HG03520 (cell line): ENCODE results near the gene DHCR7.

Source experiments
- ATAC-seq: cut with Tn5 transposase; IDR thresholded peaks from one replicate; pipeline ENCODE4 v1.9.1; 2021; ENCODE audit warnings: mild to moderate bottlenecking, moderate library complexity; ENCODE audit not compliant: unreplicated experiment

Gene DHCR7

DNA sequence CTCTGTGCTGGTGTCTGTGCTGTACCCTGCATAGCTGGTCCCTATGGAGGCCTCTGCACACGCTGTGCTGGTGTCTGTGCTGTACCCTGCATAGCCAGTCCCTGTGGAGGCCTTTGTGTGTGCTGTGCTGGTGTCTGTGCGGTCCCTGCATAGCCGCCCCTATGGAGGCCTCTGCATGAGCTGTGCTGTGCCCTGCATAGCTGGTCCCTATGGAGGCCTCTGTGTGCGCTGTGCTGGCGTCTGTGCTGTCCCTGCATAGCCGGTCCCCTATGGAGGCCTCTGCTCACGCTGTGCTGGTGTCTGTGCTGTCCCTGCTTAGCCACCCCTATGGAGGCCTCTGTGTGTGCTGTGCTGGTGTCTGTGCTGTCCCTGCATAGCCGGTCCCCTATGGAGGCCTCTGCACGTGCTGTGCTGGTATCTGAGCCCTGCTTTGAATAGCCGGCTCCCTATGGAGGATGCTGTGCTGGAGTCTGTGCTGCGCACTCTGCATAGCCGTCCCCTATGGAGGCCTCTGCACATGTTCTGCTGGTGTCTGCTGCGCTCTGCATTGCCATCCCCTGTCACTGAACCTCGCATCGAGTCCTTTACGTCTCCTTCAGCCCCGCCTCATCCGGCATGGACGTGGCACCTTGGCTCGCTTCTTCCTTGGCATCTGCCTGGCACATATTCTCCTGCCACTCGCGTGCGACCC lies 11.0 kb upstream of the DHCR7 start:
- ATAC-seq = no peak

DNA sequence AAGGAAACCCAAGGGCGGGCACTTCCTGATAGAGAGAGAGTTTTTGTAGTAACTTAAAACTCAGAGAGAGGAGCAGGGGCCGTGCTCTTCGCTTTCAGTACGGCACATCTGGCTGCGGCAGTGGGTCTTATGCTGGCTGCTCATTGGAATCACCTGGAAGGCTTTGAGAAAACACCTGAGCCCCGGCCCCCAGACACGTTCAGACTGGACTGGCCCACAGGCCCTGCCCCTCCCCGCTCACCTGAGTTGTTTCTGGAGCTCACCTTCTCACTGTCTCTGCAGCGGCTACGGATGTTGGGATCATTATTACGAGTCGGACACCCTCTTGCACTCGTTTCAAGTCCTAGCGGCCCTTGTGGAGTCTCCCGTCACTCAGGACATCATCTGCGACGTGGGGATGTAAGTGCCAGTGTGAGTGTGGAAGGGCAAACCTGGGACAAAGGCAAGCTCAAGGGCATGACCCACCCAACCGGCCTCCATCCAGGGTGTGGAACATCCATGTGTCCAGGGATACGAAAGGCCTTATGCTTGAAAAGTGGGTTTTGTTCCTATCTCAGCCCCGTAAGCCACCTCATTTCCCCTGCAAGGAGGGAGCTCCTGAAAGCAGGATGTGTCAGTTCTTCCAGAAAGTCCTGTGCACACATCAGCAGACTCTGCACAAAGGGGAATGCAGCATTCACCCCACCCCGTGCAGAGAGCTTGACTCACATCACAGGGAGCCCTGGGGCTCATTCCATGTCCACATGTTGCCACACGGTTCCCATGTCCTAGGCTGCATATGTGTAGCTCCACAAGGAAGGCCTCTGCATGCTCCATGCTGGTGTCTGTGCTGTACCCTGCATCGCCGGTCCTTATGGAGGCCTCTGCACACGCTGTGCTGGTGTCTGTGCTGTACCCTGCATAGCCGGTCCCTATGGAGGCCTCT lies 10.2 kb upstream of the DHCR7 start:
- ATAC-seq = no peak

DNA sequence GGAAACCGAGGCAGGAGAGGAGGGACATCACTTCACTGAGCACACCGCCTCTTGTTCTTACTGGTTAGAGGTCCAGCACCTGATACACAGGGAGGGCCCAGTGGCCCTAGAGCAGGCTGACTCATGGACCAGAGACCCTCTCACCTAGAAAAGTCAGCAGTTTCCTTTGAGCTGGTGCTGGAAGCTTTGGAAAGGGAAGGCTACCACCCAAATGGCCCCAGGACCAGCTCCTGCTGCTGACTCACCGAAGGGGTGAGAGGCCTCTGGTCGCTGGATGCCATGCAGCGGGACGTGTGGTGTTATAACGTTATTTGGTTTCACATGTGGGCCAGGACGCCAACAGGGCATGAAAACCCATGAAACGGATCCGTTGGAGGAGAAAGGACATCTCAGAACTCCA lies 8.6 kb upstream of the DHCR7 start:
- no peak for ATAC-seq

- ATAC-seq = no peak
Measured at GRCh38 chr11:71456294-71456693, 8.1 kb upstream of the DHCR7 start.

DNA sequence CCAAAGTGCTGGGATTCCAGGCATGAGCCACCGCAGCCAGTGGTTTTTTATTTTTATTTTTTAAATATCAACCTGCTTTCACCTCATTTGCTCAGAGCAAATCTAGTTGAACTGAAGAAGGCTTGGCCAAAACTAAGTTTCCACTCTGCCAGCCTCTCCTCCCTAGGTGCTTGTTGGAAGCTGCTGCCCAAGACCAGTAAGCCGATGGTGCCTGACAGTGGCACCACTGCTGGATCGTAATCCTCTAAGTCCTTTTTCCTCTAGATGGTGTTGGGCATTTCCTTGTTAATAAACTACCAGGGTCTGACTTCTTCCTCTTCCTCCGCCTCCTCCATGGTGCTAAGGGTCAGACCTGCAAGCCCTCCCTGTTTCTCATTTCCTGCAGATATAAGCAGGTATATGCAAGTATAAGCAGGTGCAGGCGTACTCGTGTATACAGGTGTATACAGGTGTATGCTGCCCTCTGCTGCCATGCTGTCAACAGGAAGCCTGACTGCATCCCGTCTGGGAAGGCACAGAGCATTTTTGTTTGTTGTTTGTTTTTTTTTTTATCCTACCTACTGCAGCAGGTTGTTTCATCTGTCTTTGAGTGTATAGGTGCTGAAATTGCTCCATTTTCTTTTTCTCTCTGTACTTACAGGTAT lies 6.4 kb upstream of the DHCR7 start:
- ATAC-seq = no peak

GRCh38 chr11:71453918-71454304 lies 5.7 kb upstream of the DHCR7 start:
- no peak for ATAC-seq

DNA sequence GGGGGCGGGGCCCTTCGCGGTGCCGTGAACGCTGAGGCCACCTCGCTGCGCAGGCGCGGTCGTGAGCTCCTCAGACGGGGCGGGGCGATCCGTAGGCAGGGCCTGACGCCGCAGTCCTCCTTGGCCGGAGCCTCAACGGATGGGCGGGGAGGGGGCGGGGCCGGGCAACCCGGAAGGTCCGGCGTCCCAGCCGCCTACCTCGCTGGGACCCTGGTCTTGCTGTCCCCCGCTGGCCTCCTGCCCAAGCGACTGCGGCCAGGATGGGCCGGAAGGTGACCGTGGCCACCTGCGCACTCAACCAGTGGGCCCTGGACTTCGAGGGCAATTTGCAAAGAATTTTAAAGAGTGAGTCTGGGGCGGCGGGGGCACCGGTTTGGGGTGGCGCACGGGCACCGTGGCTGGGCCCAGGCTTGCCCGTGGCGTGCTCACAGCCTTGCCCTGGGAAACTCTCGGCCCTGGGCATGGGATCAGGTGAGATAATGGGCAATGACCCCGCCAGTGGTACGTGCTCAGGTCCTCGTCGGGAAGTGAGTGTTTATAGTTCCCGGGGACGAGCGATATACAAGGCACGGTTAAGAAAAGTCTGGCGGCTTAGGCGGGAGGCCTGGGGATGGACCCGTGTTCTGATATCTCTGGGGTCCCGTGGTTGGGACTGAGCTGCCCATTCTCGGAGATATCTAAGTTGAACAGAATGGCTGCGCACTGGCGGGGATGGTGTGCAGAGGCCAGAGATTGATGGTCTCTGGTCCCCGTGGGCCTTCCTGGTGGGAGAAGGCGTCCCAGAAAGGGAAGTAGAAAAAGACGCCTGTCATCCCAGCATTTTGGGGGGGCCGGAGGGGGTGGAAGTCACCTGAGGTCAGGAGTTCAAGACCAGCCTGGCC lies 5.1 kb upstream of the DHCR7 start, which contains the start of gene NADSYN1:
NADSYN1 (plus strand) TSS at position 167 of the 881 bp plus-strand sequence; CDS start at position 261, 94 bp downstream.
- ATAC-seq = peak; percentile 39

DNA sequence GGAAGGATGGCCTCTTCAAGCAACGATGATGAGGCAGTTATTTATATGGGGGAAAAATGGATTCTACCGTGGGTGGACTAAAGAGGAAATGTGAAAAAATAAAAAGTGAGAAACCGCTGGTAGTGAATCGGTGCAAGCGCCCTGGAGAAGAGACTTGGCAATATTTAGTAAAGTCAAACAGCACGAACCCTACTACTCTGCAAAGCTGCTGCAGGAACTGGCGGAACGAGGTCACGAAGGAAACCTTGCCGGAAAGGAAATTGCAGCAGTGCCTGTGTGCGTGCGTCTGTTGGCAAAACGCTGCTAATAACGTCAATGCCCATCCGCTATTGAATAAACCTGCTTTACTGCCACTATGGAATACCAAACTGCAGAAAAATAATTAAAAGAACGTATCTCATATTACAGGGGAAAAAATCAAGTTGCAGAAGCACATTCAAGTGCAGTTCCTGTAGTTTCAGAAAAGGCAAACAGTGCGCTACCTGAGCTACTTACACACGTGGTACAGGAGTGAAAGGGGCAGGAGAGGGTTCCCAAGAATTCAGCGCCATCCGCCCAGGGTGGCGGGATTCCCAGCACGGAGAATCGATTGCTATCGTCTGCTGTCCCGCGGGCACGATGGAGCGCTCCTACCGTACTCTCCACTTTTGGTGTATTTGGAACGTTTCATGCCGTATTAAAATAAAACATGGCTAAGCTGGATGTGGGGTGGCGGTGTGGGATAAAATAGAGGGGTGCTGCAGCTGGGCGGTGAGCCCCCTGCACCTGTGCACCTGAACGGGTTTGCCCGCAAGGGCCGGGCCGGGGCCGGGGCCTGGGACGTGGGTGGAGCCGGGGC lies 4.2 kb upstream of the DHCR7 start:
- ATAC-seq = no peak

GRCh38 chr11:71451596-71452198 lies 3.5 kb upstream of the DHCR7 start:
- no peak for ATAC-seq

GRCh38 chr11:71450939-71451338 lies 2.7 kb upstream of the DHCR7 start:
- ATAC-seq = no peak

- ATAC-seq = no peak
Measured at GRCh38 chr11:71450507-71450906, 2.3 kb upstream of the DHCR7 start.

GRCh38 chr11:71449596-71449995 lies 1.4 kb upstream of the DHCR7 start:
- ATAC-seq = no peak

DNA sequence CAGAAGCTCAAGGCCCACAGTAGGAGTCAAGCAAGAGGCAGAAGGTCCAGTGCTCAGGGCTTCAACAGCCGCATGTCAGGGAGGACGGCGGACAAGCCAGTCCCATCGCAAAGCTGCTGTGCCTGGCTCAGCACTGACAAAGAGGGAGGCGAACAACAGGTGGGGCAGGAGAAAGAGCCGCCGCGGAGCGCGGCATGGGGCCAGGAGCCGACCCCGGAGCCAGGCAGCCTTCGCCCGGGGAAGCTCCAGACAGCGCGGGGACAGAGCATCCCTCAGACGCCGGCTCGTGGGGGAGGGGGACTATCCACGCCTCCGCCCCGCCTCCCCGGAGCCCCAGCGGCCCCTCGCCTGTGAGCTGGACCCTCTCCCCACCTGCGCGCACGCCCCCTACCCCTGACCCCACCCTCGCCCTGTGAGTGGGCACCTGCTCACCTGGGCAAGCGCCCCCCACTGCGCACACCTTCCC lies 369 bp downstream of the DHCR7 start:
- ATAC-seq = no peak

DNA sequence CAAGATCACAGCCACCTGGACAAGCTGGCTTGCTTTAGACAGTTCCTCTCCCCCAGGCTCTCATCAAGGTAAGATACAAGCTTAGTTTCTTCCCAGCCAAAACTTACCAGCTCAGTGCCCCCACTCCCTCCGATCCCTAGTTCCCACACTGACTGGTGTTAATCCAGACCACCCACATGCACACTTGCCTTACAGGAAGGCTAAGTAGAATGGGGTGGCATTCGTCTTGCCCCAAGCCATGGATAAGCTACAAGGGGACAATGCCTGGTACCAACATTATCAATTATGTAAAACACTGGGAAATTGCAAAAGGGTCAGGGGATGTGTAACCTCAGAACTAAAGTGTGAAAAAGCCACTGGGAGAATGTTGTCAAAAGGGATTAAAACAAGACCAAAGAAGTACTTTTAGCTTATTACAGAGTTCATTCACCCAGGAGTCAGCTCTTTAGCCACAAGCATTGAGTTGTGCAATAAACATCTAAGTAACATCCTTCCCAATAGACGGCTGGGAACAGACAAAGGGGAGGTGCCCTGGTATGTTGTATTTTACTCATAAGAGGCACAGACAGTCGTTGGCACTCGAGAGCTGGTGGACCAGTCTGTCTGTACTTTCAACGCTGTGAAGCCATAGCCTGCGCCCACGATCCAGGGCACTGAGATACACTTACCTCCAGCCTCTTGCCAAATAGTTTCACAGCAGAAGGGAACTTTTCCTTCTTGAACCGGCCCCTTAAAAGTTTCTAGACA lies 1.1 kb downstream of the DHCR7 start:
- ATAC-seq = no peak

DNA sequence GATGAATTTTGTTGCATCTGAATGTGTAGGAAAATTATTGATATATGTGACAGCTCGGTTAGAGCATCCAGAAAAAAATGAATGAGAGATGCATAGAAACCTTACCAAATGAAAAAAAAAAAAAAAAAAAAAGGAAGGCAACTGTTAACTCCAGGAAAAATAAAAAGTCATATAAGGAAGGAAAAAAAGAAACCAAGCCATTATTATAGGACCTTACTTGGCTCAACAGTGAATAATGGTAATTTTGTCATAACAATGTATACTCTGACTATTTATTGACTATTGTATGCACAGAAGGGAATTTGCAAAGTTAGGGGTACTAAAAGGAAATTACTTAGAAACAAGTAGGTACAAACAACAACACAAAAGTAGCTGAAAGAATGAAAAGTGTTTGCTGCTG lies 2.0 kb downstream of the DHCR7 start:
- ATAC-seq = no peak

- ATAC-seq = no peak
Measured at GRCh38 chr11:71444811-71445210, 3.4 kb downstream of the DHCR7 start.

DNA sequence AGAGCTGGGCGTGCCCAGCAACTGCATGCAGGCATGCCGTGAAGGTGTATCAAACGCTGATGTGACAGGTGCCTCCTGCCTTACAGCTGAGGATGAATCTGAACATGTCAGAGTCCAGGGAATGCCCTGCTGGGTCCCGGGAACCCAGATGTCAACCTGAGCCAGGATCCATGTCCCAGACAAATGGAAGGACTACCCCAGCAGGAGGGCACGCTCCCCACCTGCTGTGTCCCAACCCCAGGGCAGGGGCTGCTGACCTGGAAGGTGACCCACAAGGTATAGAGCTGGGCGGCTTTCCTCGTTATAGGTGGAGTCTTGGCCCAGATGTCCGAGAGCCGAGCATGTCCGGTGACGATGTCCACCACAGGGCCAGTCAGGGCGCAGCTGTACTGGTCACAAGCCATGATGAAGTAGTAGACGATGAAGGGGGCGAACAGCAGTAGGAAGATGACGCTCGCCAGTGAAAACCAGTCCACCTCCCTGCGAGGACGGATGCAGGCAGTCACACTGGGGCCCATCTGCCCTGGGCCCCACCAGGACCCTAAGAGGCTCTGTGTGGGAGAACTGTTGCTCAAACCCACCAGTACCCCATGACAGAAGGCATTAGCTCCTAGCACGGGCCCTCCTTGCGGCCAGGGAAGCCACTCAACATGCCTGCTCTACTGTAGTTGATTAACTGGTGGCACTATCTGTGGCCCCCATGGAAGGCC lies 4.3 kb downstream of the DHCR7 start:
- no peak for ATAC-seq

GRCh38 chr11:71442880-71443279 lies 5.3 kb downstream of the DHCR7 start:
- no peak for ATAC-seq
